Measurements from ENCODE around the gene NPFF.

The NPFF gene

GRCh38 chr12:53513712-53514410, 6.6 kb upstream of the NPFF start:
- DNase-seq (ENCODE audit: low read depth) = no peak

DNA sequence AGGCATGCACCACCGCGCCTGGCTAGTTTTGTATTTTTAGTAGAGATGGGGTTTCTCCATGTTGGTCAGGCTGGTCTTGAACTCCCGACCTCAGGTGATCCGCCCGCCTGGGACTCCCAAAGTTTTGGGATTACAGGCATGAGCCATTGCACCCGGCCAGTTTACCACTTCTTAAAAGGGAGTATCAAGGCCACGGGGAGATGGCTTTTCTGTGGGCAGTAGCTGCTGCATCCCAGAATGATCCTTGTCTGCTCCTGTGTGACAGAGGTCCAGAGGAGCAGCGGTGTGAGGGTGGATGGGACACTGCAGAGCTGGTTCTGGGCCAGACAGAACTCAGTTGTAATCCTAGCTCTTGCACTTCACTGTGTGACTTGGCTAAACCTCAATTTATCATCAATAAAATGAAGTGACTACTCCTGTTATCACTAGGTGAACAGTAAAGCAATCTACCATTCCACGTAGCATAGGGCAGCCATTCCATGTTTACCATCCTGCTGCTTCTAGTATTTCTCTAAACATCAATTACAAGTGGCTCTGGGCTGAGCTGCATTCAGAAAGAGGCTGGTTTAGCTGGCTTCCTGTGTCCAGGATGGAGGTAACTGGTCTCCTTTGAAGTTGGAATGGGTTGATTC, 3.0 kb upstream of the NPFF start:
- no peak for DNase-seq (ENCODE audit: low read depth)

DNA sequence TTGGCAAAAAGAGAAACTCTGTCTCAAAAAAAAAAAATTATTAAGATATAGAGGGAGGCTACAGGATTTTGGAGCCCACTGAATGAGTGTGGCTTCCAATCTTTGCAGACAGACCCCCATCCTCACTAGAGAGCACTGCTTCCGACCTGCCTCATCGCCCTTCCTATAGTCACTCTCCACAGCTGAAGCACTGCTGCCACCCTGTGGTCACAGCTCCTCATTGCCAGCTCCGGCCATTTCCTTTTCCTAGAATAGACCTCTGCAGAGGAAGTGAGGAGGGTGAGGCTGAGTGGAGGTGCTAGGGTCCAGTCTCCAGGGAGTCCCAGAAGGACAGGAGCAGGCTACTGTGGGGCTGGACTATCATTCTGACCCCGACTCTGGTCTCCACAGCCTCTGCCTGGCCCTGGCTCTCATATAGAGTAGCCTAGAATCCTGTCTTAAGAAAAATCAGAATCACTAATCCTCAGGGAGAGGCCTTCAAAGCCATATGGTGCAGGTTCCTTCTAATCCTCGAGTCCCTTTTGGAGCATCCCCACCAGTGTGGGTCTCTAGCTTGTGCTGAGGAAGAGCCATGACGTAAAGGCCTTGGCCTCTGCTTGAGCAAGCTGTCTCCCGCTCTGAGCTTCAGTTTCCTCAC, 1.4 kb upstream of the NPFF start:
- DNase-seq (ENCODE audit: low read depth) = peak; percentile 72

- no peak for DNase-seq (ENCODE audit: low read depth)
These were observed 260 bp upstream of the NPFF start for GRCh38 chr12:53507603-53507885.

- DNase-seq (ENCODE audit: low read depth) = no peak
These were observed 866 bp downstream of the NPFF start for GRCh38 chr12:53506450-53506785.

GRCh38 chr12:53505555-53506449, 1.5 kb downstream of the NPFF start:
- DNase-seq (ENCODE audit: low read depth) = no peak

DNA sequence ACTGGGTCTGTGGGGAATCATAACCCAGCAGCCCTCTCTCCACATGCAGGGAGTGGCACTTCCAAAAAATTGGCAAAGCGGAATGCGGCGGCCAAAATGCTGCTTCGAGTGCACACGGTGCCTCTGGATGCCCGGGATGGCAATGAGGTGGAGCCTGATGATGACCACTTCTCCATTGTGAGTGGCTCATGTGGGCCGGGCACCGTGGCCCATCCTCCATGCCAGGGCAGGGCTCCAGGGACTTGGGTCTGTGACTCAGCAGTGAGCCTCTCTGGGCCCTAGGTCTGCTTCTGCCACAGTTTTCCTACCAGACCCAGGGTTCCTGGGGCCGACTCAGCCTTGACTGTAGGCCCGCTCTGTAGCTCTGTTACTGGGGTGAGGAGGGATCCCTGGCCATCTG, 2.2 kb downstream of the NPFF start:
- no peak for DNase-seq (ENCODE audit: low read depth)

DNA sequence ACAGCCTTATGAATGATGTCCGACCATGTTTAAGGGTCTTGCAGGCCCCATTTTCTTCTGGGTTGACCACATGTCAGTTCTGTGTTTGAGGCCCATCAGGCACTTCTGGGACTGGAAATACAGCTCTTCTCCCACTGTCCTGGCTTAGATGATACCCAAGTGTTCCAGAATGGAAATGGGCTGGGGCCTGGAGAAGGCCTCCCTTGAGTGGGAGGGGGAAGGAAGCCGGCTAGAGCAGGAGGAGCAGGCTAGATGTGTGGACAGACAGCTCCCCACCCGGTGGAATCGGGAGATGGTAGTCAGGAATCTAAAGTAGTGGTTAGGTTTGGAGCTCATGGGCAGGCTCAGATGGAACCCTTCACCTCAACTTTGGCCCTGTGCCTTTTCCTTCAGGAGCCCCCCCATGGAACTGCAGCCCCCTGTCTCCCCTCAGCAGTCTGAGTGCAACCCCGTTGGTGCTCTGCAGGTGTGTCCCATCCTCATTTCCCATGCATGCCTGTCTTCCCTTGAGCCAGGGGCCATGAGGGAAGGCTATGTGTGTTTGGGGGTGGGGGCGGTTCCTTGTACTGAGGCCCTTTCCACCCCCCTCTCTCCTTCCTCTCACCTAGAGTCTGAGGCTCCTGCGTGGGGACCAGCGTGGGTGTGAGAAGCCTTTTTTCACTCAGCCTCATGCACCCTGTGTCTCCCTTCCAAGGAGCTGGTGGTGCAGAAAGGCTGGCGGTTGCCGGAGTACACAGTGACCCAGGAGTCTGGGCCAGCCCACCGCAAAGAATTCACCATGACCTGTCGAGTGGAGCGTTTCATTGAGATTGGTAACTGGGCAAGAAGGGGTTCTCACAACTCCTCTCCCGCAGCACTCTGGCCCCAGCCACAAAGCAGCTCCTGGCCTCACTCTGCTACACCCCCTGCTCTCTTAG, 3.0 kb downstream of the NPFF start:
- DNase-seq (ENCODE audit: low read depth) = no peak

DNA sequence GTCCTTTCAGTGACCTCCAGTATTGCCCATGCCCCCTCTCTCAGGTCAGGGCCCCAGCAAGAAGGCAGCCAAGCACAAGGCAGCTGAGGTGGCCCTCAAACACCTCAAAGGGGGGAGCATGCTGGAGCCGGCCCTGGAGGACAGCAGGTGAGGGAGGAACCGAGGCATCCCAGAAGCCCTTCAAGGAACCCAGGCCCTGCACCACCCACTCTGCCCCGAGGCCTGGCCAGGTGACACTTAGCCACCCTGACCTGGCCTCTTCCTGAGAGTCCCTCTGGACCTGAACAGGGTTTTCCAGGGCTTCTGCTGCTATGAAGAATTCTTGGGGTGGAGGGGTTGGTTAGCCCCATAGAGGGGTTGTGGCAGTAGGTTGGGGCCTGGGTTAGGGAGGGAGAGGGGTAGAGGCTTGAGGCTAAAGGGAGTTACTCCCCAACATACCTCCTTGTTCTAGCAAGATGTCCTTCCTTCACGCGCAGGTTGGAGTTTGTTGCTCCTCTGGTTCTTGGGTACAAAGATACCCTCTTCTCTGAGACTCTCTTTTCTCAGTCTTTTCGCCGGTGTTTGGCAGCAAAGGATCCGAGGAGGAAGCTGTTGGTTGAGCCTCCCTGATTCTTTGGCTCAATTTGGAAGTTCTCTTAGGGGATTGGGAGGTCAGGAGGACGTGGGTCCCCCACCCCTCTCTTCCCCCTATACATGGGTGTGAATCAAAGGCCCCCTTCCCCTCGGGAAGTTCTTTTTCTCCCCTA, 4.1 kb downstream of the NPFF start:
- DNase-seq (ENCODE audit: low read depth) = no peak

GRCh38 chr12:53502331-53502730, 5.0 kb downstream of the NPFF start:
- DNase-seq (ENCODE audit: low read depth) = no peak

DNA sequence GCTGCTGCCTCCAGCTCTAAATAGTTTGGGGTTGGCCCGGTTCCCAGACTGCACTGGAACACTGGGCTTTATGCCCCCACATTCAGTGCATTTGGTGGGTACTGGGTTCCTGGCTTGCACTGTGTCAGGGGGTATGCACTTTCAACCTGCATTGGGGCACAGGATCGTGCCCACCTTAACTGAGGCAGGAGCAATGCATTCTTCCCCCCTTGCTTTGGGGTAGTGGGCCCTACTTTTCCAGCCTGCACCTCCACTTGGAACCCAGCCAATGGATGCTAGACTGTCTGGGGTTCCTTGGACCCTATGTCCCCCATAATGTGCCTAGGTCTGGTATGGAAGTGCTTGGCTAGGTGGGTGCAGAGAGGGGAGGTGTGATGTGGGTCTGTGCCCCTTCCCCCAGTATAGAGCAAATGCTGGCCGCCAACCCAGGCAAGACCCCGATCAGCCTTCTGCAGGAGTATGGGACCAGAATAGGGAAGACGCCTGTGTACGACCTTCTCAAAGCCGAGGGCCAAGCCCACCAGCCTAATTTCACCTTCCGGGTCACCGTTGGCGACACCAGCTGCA, 5.6 kb downstream of the NPFF start:
- DNase-seq (ENCODE audit: low read depth) = no peak

DNA sequence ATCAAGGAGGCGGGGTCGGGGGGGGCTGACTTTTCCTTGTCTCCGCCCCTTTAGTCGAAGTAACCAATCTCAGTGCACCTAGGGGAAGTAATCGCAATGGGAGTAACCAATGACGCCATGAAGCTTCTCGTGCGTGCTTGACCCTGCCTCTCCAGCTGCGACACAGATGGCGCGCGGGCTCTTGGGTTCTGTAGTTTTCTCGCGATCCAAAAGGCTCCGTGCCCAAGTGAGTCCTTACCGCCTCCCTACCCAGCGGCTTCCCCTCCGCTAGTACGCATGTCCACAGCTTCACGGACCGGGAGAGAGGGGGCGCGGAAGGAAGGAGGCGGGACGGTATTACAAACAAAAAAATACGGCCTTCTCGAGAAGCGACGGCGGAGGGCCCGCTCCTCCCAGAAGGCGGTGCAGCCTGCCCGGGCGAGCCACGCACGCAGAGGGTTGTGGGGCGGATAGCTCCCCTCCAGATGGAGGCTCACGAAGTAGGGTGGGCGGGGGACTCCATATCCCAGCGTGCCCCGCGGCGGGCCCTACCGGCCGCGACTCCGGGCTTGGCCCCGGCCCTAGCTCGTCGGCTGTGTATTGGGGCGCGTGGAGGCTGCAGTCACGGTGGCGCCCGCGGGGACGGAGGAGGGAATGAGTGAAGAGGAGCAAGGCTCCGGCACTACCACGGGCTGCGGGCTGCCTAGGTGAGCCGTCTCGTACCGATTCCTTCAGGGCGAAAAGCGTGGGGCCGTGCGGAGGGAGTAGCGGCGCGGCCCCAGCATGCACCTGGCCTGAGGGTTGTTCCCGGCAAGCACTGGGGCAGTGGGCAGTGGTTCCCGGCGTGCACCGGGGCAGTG, 6.3 kb downstream of the NPFF start, which contains the start of gene TARBP2:
Gene TARBP2, plus strand, starts transcription at position 508 of the 839 bp plus-strand sequence. Its CDS starts 126 bp downstream, at position 634.
- DNase-seq (ENCODE audit: low read depth) = peak; percentile 97

DNA sequence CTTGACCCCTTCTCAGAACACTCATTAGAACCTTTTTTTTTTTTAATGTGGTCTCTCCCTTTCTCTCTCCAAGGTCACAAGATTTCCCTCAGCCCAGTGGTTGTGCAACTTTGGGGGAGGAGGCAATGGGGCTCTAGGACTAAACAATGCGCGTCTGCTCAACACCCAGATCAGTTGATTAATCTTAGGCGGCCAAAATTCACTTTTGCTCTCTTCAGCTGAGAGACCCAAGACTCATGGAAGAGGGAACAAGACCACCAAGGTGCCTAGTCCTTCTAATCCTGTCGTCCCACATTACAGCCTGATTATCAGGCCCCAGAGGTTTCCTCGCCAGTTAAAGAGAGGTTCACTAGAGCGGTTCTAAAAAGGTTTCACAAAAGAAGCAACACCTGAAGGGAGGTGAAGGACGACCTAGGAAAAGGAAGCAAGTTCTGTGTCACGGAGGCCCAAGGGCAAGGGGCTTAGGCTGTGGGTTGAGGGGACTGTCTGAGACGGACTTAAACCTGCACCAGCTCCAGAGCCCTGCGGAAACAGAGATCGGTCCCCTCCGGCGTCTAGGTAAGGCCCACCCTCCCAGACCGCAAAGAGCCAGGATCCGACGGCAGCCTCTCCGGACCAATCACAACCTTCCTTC, 7.0 kb downstream of the NPFF start:
- no peak for DNase-seq (ENCODE audit: low read depth)

GRCh38 chr12:53499266-53500141, 7.8 kb downstream of the NPFF start, which contains the start of gene MAP3K12:
Gene MAP3K12 (minus strand): TSS chr12:53499458. CDS start chr12:53487391, 12,067 bp downstream.
- peak; percentile 31 for DNase-seq (ENCODE audit: low read depth)

- DNase-seq (ENCODE audit: low read depth) = no peak
These were observed 9.1 kb downstream of the NPFF start for GRCh38 chr12:53498235-53498630.

DNA sequence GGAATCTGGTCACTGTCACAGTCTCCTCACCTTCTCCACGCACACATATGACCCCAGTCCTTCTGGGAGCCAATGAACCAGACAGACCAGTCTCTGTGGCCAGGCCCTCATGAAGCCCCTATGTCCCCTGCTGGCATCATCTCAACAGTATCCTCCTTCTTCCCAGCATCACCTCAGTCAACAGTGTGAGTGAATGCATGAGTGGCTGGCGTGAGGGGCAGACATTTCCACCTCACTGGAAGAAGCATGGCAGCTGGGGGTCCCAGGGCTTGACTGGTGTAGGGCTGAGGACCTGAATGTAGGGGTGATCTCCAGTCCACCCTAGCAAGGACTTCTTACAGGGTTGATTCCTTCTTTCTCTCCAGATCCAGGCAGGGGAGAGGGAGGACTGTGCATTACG, 9.8 kb downstream of the NPFF start:
- no peak for DNase-seq (ENCODE audit: low read depth)

DNA sequence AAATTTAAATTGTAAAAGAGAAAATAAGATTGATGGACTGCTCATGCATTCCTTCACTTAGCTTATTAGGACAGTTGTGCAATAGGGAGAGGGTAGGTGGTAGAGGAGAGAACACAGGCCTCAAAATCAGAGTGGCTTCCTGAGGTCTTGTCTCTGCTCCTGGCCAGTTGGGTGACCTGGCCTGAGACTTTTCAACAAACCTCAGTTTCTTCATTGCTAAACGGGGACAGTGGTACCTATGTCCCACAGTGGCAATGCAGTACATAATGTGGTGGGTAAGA, 10.6 kb downstream of the NPFF start:
- DNase-seq (ENCODE audit: low read depth) = no peak

All from stimulated activated CD8-positive, alpha-beta memory T cell treated with anti-CD3 and anti-CD28 coated beads, Interleukin-12 subunit alpha, Interleukin-12 subunit beta, amount 100 ng/mL, for 1 hour (primary cell).